ENCODE results near the gene HIPK2.

HIPK2 gene

DNA sequence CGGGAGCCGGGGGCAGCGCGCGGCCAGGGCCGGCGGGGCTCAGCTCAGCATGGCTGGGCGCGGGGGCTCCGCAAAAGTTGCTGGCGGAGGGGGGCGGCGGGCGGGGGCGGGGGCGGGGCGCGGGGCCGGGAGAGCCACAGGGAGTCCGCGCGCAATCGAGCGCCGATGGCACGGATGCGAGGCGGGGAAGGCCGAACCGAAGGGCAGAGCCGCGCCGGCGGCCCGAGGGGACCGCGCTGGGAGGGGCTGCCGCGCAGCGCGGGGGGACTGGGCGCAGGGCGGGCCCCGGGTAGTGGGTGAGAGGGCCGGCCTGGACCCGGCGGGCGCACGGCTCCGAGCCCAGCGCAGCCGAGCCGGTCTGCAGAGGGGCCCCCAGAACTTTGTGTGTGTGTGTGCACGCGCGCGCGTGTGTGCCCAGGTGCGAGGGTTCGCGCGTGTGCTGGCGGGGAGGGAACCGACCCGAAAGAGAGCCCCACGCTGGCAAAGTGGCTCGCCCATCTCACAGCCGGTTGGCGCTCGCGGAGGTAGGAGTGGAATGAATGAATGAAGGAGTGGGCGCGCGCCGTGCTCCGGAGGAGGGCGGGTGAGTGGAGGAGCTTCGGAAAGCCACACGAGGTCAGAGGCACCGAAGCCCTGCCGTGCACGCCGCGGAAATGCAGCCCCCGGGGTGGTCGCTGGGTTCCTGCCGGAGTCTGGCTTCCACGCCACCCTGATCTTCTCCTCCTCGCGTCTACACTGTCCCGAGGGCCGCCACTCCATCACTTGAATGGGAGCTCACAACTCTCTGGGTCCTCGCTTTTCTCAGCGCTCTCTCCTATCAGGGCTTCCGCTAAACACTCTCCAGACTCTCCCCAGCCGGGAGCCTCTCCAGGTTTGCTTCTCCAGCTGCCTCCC lies at the start of gene HIPK2:
HIPK2 (minus strand) TSS at position 51 of the 894 bp plus-strand sequence. CDS start 375 bp downstream, outside the sequence.
- DNase-seq, result peak; percentile 80

DNA sequence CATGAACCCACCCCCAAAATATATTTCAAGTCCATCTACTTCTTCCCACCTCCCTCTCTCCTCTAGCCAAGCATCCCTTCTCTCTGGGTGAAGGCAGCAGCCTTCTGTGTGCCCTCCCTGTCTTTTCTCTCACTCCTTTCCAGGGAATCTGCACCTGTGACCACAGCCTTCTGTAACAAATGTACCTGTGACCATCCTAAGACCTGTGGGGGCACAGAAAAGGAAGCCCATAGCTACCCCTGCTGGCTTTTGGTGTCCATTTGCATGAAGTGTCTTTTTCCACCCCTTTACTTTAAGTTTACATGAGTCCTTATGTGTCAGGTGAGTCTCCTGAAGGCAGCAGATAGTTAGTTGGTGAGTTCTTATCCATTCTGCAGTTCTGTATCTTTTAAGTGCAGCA lies 49.2 kb upstream of the HIPK2 start:
- peak; percentile 9 for DNase-seq

- DNase-seq, result no peak
These were observed 48.0 kb upstream of the HIPK2 start for GRCh38 chr7:139825666-139826290.

- DNase-seq, result no peak
These were observed 46.2 kb upstream of the HIPK2 start for GRCh38 chr7:139823959-139824521.

DNA sequence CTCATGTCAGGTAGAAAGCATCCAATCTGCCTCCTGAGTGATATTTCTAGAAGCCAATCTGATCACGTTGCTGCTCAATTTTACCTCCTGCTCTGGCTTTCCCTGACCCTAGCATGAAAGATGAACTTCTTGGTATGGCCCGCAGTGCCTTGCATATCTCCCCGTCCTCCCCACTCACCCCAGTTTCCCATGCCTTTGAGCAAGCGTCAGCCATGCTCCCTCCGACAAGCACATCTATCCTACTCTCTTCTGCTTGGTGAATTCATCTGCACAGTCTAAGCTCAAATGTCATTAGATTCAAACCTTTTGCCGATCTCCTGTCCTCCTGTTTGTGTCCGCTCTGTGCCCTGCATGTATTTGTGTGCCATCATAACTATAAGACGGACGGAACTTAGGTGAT lies 45.1 kb upstream of the HIPK2 start:
- DNase-seq, result no peak

DNA sequence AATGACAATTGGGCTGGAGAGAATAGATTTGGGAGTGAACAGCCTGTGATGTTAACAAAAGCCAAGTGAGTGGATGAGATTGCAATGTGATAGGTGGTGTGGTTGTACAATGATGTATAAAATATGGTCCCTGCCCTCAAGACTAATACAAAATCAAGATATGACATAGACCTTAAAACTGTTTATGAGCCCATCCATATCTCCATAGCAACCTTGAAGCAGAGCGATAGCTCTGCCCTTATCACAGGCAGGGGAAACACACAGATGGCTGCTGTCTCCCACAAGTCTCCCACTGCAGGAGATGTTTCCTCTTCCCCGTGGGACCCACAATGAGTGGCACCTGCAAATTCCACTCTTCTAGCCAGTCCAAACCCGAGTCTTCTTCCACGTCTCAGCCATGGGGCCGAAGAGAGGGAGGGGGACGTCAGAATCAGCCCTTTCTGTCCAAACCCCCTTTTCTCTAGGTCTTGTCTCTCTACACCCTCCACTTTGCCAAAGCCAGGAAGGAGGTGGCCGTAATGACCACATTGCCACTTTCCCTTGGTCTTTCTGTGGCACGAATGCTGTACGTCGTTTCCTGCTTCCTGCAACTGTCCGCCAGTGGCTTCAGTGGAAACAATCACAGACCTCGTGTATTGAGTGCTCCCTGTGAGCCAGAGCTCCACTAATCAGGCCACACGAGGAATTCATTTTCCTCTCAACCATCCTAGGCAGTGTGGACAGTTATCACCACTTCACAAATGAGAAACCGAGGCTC lies 43.7 kb upstream of the HIPK2 start:
- DNase-seq, result no peak

DNA sequence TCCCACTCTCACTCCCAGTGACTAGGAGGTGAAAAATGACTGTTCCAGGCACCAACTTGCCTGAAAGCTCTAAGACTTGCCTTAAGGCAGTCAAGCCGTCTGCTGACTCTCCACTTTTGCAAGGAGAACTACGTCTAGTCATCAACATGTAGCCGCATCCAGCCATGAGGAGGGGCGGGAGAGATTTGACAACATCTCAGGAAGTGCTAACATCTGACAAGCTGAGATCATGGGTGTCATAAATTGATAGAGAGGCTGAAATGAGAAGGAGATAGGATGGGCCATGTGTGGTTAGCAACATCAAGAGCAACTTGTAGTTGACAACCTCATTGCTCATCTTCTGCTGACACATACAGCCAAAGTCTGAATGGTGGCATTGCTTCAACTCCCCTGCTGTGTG lies 42.3 kb upstream of the HIPK2 start:
- DNase-seq, result no peak

DNA sequence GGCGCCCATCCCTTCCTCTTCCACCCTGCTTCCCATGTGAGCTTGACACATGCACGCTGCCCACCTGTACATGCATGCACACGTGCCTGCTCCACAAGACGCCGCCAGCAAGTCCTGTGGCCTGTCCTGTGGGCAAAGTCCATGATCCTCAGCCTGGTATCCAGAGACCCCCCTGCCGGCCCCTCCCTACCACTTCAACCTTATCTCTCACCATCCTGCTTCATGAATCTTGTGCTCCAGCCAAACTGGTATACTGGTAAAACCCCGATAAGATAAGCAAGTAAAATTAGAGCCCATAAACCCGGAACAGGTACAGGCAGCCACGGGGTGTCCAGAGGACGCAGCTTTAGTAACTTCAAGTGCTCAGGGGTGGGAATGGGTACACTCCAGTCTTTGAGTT lies 39.5 kb upstream of the HIPK2 start:
- DNase-seq, result no peak

DNA sequence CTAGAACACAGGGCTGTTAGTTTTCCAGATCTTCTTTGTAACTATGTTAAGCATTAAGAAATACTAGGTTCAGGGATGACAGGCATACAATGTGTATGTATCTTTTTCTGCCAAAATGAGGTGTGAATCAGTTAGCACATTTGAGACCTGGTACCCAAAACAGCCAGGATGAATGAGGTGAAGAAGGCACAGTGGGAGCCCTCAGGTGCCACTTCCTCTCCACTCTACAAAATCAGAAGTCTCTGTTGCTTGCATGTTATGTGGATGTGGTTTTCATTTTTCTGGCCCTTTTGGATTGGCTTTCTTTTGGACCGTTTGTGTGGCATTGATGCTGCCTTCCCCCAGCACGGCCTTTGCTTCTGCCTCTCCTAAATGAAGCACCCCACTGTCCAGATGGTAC lies 35.9 kb upstream of the HIPK2 start:
- no peak for DNase-seq

- DNase-seq, result no peak
These were observed 35.4 kb upstream of the HIPK2 start for GRCh38 chr7:139813151-139813550.

DNA sequence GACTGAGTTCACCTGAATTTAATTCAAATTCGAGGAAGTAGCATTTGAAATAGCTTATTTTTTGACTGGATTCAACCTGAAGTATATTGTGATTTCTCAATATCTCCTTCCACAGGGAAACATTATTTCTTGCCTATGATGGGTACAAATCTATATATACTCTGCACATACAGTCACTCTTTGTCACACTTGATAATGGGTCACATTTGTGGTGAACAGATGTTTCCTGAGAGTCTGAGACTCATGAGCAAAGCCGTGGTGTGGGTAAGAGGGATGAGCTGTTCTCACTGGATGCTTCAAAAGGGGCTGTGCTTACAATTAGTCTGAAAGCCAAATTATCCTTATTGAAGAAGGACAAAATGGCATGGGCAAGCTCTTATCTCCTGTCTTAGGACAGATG lies 33.3 kb upstream of the HIPK2 start:
- DNase-seq, result no peak

DNA sequence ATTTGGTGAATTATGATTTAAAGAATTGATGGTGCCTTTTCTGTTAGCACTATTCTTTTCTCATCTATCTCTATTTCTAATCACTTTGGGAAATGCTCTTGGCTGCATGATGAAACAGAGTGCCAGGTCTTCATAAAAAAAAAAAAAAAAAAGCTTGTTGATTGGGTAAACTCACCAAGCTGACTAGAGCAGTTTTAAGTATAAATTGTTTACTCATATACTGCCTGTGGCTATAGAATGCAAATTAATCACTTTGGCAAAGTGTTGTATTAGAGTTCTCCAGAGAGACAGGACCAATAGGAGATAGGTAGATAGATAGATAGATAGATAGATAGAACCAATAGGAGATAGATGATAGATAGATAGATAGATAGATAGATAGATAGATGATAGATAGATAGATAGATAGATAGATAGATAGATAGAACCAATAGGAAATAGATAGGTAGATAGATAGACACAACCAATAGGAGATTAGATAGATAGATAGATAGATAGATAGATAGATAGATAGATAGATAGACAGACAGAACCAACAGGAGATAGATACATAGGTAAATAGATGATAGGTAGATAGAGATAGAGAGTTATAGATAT lies 31.1 kb upstream of the HIPK2 start:
- DNase-seq, result no peak

DNA sequence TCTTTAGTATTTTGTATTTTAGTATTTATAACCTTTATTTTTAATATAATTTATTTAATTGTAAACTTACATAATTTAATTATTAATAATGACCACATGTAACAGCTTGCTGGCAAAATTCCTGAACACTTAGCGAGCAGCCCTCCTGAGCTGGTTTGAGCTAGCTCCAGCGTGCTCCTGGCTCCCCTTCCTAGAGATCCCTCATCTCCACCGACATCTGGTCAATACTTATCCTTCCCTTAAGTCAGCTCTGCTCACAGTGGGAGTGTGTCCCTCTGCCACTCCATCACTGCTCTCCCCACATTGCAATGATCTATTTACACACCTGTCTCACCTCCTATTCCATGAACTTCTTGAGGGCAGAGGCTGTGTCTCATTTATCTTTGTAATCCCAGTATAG lies 30.6 kb upstream of the HIPK2 start:
- no peak for DNase-seq

GRCh38 chr7:139807009-139807408 lies 29.2 kb upstream of the HIPK2 start:
- DNase-seq, result no peak

DNA sequence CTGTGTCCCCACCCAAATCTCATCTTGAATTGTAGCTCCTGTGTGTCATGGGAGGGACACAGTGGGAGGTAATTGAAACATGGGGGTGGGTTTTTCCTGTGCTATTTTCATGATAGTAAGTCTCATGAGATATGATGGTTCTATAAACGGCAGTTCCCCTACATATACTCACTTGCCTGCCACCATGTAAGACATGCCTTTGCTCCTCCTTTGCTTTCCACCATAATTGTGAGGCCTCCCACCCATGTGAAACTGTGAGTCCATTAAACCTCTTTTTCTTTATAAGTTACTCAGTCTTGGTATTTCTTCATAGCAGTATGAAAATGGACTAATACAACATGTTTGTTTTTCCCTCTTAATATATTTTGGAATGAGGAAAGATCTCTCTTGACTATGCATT lies 26.8 kb upstream of the HIPK2 start:
- DNase-seq, result no peak

- DNase-seq, result no peak
These were observed 21.8 kb upstream of the HIPK2 start for GRCh38 chr7:139799586-139799985.

GRCh38 chr7:139798892-139799291 lies 21.1 kb upstream of the HIPK2 start:
- no peak for DNase-seq

DNA sequence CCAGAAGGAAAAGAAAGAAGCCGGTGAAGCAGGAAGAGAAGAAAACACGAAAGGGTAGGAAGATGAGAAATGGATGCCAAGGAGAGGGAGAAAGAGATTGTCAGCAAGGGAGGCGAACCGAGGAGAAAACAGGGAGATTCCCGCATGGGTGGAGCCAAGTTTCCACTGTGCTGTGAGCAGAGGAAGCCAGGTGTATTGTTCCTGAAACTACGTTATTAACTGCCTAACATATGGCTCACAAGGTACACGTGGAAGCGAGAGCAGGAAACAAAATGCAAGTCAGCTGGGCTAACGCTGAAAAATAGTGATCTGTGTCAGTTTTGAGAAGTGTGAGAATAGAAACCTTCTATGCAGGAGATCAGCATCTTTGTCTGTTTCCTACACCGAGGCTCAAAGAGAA lies 20.4 kb upstream of the HIPK2 start:
- no peak for DNase-seq

GRCh38 chr7:139797607-139798006 lies 19.8 kb upstream of the HIPK2 start:
- no peak for DNase-seq

- no peak for DNase-seq
These were observed 13.5 kb upstream of the HIPK2 start for GRCh38 chr7:139791316-139791715.

- DNase-seq, result no peak
These were observed 6.8 kb upstream of the HIPK2 start for GRCh38 chr7:139784648-139785047.

DNA sequence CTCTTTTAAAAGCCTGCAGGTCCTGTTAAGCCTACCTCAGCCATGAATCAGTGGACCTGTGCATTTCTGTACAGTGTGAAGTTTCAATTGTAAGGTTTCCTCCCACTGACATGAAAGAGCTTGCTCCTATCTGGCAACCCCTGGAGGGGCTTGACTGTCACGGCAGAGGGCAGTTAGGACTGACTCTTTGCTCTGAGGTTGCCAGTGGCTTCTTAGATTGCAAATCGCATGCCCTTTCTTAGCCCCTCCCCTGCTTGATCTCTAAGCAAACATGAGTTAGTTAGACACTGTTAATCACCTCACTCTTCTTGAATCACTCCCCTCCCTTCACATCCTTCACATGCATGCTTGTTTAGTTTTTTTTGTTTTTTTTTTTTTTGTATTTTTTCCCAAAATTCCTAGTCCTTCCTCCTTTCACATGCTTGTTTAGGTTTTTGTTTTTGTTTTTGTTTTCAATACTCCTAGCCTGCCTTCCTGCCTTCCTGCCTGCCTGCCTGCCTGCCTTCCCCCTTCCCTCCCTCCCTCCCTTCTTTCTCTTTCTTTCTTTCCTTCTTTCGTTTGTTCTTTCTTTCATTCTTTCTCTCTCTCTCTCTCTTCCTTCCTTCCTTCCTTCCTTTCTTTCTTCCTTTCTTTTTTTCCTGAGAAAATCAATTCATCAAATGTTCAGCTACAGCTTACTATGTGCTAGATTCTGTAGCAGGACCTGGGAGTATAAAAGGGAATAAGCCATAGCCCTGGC lies 6.0 kb upstream of the HIPK2 start:
- no peak for DNase-seq

Data from CD4-positive, alpha-beta T cell treated with Interleukin-21 for 1 hour (primary cell).